HTERT RPE-1 (cell line): ENCODE data around the gene MTFP1.
"Not testable (repeated sequence)": the region's sequence is repeated elsewhere in the genome, so short reads cannot be mapped to it uniquely, and the experiment has no call there.

ENCODE experiments used
- in situ Hi-C: fragments of 300-500 bp; cut with MboI; formaldehyde crosslinking; loops from 4 replicates; pipeline ENCODE4 v1.14.3; 2020; ENCODE audit warnings: low sequenced_read_pairs

MTFP1 gene

GRCh38 chr22:30401024-30401423, 24.5 kb upstream of the MTFP1 start:
- in situ Hi-C loops = not testable (repeated sequence)

- in situ Hi-C loops = no loop called here
Observed at GRCh38 chr22:30402028-30402765, 23.4 kb upstream of the MTFP1 start.

- in situ Hi-C loops = not testable (repeated sequence)
Observed at GRCh38 chr22:30402766-30403104, 22.8 kb upstream of the MTFP1 start.

GRCh38 chr22:30404307-30404706, 21.3 kb upstream of the MTFP1 start:
- in situ Hi-C loops = no loop called here

GRCh38 chr22:30405731-30406130, 19.8 kb upstream of the MTFP1 start:
- in situ Hi-C loops = no loop called here

GRCh38 chr22:30406400-30406799, 19.2 kb upstream of the MTFP1 start:
- in situ Hi-C loops = no loop called here

- in situ Hi-C loops = no loop called here
Observed at GRCh38 chr22:30408388-30409102, 17.0 kb upstream of the MTFP1 start.

GRCh38 chr22:30411780-30412179, 13.8 kb upstream of the MTFP1 start:
- in situ Hi-C loops = no loop called here

GRCh38 chr22:30413001-30413400, 12.6 kb upstream of the MTFP1 start:
- in situ Hi-C loops = no loop called here

- in situ Hi-C loops = no loop called here
Observed at GRCh38 chr22:30413745-30414524, 11.6 kb upstream of the MTFP1 start.

GRCh38 chr22:30414525-30415047, 11.0 kb upstream of the MTFP1 start:
- in situ Hi-C loops = no loop called here

GRCh38 chr22:30416403-30416802, 9.2 kb upstream of the MTFP1 start:
- in situ Hi-C loops = no loop called here

GRCh38 chr22:30416837-30417236, 8.7 kb upstream of the MTFP1 start:
- in situ Hi-C loops = no loop called here

GRCh38 chr22:30420347-30421125, 5.0 kb upstream of the MTFP1 start:
- in situ Hi-C loops = no loop called here

GRCh38 chr22:30421695-30422480, 3.7 kb upstream of the MTFP1 start:
- in situ Hi-C loops = no loop called here

GRCh38 chr22:30422481-30423300, 2.9 kb upstream of the MTFP1 start:
- in situ Hi-C loops = no loop called here

- in situ Hi-C loops = no loop called here
Observed at GRCh38 chr22:30423301-30423958, 2.1 kb upstream of the MTFP1 start.

GRCh38 chr22:30423959-30424533, 1.5 kb upstream of the MTFP1 start:
- in situ Hi-C loops = no loop called here
